DOHH2 (cell line): ENCODE results near the gene PRM3.

Source experiments
- H3F3A ChIP-seq: fragments of 200-600 bp; sonication (generic), shearing (Covaris generic); 2 replicates; pipeline ENCODE4 v1.6.0; 2016; ENCODE audit warnings: antibody characterized with exemption, mild to moderate bottlenecking; ENCODE audit not compliant: control insufficient read depth, insufficient read depth
- H3K27ac ChIP-seq: fragments of 200-600 bp; sonication (generic); 2 replicates; pipeline ENCODE4 v1.5.1; 2014; ENCODE audit warnings: low read depth, mild to moderate bottlenecking, low read length, moderate library complexity
- H3K27me3 ChIP-seq: fragments of 200-600 bp; sonication (generic); 2 replicates; pipeline ENCODE4 v1.6.1; 2014; ENCODE audit warnings: mild to moderate bottlenecking, low read length, mixed read lengths; ENCODE audit not compliant: control insufficient read depth
- H3K36me3 ChIP-seq: fragments of 200-600 bp; sonication (generic); 2 replicates; pipeline ENCODE4 v1.6.1; 2014; ENCODE audit warnings: mild to moderate bottlenecking, low read length, moderate library complexity, mixed read lengths; ENCODE audit not compliant: control insufficient read depth
- H3K4me1 ChIP-seq: fragments of 200-600 bp; sonication (generic); 2 replicates; pipeline ENCODE4 v1.6.1; 2014; ENCODE audit warnings: mild to moderate bottlenecking, low read length, mixed read lengths; ENCODE audit not compliant: control insufficient read depth
- H3K4me2 ChIP-seq: fragments of 200-600 bp; sonication (generic); 2 replicates; pipeline ENCODE4 v1.6.0; 2014; ENCODE audit warnings: mild to moderate bottlenecking, low read length, moderate library complexity
- H3K4me3 ChIP-seq: fragments of 200-600 bp; sonication (generic); 2 replicates; pipeline ENCODE4 v1.5.1; 2014; ENCODE audit warnings: mild to moderate bottlenecking, low read length, mixed read lengths
- H3K79me2 ChIP-seq: fragments of 200-600 bp; sonication (generic); 2 replicates; pipeline ENCODE4 v1.6.1; 2014; ENCODE audit warnings: mild to moderate bottlenecking, low read length, mixed read lengths; ENCODE audit not compliant: control insufficient read depth
- H3K9me2 ChIP-seq: fragments of 200-600 bp; sonication (generic); replicated peaks from 2 replicates; pipeline ENCODE4 v1.6.1; 2014; ENCODE audit warnings: mild to moderate bottlenecking, low read length, mixed read lengths; ENCODE audit not compliant: control insufficient read depth
- H3K9me3 ChIP-seq: fragments of 200-600 bp; sonication (generic); 2 replicates; pipeline ENCODE4 v1.6.1; 2014; ENCODE audit warnings: antibody characterized with exemption, low read length, mixed read lengths; ENCODE audit not compliant: control insufficient read depth, insufficient read depth
- H4K20me1 ChIP-seq: fragments of 200-600 bp; sonication (generic); 2 replicates; pipeline ENCODE4 v1.6.0; 2014; ENCODE audit warnings: low read depth, mild to moderate bottlenecking, antibody characterized with exemption, low read length, moderate library complexity; ENCODE audit not compliant: control insufficient read depth, insufficient read depth
- EZH2phosphoT487 ChIP-seq: fragments of 200-600 bp; sonication (generic); IDR thresholded peaks from 2 replicates; pipeline ENCODE4 v1.6.1; 2017; ENCODE audit warnings: borderline replicate concordance, mild to moderate bottlenecking, antibody characterized with exemption, low read length, moderate library complexity, mixed read lengths
- TF ChIP-seq, protein P1 (sequence below): fragments of 200-600 bp; sonication (generic); IDR thresholded peaks from one replicate; pipeline ENCODE4 v1.5.1; 2014; ENCODE audit warnings: antibody characterized with exemption, mild to moderate bottlenecking, low read depth, low read length; ENCODE audit not compliant: poor library complexity, severe bottlenecking

Gene PRM3

DNA sequence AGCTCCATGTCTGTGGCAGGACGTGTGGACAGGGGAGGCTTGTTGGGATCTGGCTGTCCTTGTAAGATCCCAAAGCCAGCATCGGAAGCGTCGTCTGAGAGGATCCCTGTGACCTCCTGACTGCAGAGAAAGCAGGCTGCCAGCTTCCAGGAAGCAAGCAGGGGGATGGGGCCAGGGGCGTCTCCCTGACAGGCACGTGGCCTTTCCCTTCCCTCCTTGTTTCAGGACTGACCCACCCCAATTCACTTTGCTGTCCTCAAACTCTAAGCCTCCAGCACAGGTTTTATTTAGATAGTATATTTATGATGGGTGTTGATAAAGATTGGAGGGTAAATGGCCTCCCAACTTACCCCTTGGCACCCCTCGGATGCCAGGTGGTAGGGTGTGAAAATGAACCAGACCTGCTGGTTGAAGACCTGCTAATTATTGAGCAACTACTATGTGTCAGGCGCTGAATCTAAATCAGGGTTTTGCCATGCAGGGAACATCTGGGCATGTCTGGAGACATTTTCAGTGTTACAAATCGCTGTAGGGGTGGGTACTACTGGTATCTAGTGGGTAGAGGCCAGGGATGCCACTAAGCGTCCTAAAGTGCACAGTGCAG lies 42.0 kb downstream of the PRM3 start:
- Histone ChIP-seq H3K27me3 (peaks cover 41% of the 10 kb centered on the region), H3K9me2 (no peaks in the 10 kb centered on the region), H3K4me3 (no peak overlapping the region), H3K4me2 (no peak overlapping the region), H3K36me3 (no peaks in the 10 kb centered on the region), H3K9me3 (no peaks in the 10 kb centered on the region), H3K79me2 (no peaks in the 10 kb centered on the region), H3K27ac (no peak overlapping the region), H3K4me1 (peaks cover 17% of the 10 kb centered on the region), H3F3A (no peaks in the 10 kb centered on the region), H4K20me1 (no peaks in the 10 kb centered on the region)
- no peak for TF ChIP-seq EZH2phosphoT487
- TF ChIP-seq, protein P1, sequence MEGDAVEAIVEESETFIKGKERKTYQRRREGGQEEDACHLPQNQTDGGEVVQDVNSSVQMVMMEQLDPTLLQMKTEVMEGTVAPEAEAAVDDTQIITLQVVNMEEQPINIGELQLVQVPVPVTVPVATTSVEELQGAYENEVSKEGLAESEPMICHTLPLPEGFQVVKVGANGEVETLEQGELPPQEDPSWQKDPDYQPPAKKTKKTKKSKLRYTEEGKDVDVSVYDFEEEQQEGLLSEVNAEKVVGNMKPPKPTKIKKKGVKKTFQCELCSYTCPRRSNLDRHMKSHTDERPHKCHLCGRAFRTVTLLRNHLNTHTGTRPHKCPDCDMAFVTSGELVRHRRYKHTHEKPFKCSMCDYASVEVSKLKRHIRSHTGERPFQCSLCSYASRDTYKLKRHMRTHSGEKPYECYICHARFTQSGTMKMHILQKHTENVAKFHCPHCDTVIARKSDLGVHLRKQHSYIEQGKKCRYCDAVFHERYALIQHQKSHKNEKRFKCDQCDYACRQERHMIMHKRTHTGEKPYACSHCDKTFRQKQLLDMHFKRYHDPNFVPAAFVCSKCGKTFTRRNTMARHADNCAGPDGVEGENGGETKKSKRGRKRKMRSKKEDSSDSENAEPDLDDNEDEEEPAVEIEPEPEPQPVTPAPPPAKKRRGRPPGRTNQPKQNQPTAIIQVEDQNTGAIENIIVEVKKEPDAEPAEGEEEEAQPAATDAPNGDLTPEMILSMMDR = no peak

DNA sequence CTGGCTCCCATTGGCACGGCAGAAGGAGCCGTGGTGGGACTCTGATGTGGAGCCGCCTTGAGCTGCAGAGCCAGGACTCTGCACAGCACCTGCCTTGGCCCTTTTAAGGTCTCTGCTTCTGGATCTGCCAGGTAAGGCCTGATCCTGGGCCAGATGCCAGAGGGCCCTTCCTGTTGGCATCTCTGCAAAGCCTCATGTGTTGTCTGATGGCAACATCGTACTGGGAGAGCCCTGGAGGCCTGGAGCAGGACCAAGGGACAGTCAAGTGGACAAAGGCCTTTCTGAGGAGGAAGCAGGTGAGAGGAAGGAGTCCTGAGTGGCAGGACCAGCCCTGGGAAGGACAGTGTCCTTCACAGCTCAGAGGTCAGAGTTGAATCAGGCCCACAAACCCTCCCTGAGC lies 43.5 kb downstream of the PRM3 start:
- Histone ChIP-seq H3K9me2 (no peaks in the 10 kb centered on the region), H3F3A (no peaks in the 10 kb centered on the region), H3K4me1 (peaks cover 27% of the 10 kb centered on the region), H3K27ac (no peak overlapping the region), H3K79me2 (no peaks in the 10 kb centered on the region), H3K4me3 (no peak overlapping the region), H3K27me3 (peaks cover 52% of the 10 kb centered on the region), H4K20me1 (no peaks in the 10 kb centered on the region), H3K4me2 (no peak overlapping the region), H3K9me3 (no peaks in the 10 kb centered on the region), H3K36me3 (no peaks in the 10 kb centered on the region)
- TF ChIP-seq, protein P1 = no peak
- no peak for TF ChIP-seq EZH2phosphoT487

DNA sequence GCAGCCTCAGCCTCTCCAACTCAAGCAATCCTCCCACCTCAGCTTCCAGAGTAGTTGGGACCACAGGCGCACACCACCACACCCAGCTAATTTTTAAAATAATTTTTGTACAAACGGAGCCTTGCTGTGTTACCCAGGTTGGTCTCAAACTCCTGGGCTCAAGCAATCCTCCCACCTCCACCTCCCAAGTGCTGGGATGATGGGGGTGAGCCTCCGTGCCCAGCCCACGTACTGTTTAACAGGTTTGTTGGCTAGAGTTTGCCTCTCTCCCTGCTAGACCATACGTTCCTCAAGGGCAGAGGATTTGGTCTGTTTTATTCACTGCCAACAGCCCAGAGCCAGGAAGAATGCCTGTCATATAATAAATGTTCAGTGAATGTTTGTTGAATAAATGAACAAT lies 44.0 kb downstream of the PRM3 start:
- Histone ChIP-seq H3K9me3 (no peaks in the 10 kb centered on the region), H3K9me2 (no peaks in the 10 kb centered on the region), H3K4me1 (peaks cover 32% of the 10 kb centered on the region), H3K27me3 (peaks cover 55% of the 10 kb centered on the region), H3K36me3 (no peaks in the 10 kb centered on the region), H3K79me2 (no peaks in the 10 kb centered on the region), H3K4me3 (no peak overlapping the region), H3K4me2 (no peak overlapping the region), H3K27ac (no peak overlapping the region), H3F3A (no peaks in the 10 kb centered on the region), H4K20me1 (no peaks in the 10 kb centered on the region)
- TF ChIP-seq, protein P1 = no peak
- no peak for TF ChIP-seq EZH2phosphoT487
